Measurements from ENCODE around the gene WNT1. TPM values are rescaled to one million over a fixed set of nuclear protein-coding genes. Genes with fewer than 3 reads are reported as not detected.

WNT1 gene
- total RNA-seq, 1 donor: not detected

GRCh38 chr12:48979602-48980388, 1.7 kb downstream of the WNT1 start:
- no peak for DNase-seq (ENCODE audit: low read depth in 2 of 3, low spot score in 2 of 3)

DNA sequence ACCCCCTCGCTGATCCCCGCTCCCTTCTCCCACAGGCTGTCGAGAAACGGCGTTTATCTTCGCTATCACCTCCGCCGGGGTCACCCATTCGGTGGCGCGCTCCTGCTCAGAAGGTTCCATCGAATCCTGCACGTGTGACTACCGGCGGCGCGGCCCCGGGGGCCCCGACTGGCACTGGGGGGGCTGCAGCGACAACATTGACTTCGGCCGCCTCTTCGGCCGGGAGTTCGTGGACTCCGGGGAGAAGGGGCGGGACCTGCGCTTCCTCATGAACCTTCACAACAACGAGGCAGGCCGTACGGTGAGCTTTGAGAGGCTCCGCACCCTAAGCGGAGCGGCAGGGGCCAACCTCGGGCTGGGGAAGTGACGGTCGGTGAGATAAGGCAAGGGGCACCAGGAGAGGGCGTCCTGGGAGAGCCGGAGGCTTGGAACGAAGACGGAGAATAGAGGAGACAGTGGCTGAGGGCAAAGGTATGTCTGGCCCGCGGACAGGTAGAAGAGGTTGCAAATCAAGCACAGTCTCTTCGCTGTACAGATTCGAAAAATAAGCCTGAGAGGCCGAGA, 2.3 kb downstream of the WNT1 start:
- DNase-seq (ENCODE audit: low read depth in 2 of 3, low spot score in 2 of 3): no peak

- peak in 1 of 3 donors; percentile 53 for DNase-seq (ENCODE audit: low read depth in 2 of 3, low spot score in 2 of 3)
Measured at GRCh38 chr12:48980953-48981756, 3.0 kb downstream of the WNT1 start.

DNA sequence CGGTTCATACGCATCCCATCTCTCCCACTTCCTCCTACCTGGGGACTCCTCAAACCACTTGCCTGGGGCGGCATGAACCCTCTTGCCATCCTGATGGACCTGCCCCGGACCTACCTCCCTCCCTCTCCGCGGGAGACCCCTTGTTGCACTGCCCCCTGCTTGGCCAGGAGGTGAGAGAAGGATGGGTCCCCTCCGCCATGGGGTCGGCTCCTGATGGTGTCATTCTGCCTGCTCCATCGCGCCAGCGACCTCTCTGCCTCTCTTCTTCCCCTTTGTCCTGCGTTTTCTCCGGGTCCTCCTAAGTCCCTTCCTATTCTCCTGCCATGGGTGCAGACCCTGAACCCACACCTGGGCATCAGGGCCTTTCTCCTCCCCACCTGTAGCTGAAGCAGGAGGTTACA, 3.6 kb downstream of the WNT1 start:
- DNase-seq (ENCODE audit: low read depth in 2 of 3, low spot score in 2 of 3): no peak

DNA sequence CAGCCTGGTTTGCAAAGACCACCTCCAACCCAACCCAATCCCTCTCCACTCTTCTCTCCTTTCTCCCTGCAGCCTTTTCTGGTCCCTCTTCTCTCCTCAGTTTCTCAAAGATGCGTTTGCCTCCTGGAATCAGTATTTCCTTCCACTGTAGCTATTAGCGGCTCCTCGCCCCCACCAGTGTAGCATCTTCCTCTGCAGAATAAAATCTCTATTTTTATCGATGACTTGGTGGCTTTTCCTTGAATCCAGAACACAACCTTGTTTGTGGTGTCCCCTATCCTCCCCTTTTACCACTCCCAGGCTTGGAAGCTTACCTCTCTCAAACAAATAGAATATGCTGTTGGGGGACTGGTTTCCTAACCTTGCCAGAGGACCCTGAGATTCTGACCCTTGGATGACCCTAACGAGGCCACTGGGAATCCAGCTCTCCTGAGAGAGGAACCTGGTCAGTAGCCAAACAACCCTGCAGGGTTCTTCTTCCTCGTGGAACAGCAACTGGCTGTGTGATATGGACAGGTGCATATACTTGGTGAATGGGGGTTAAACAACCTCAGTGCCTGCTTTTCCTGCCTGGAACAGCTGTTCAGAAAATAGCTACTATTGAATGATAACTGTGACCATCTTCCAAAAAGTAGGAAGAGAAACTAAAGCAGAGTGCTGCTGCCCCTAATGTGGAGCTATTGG, 4.4 kb downstream of the WNT1 start:
- DNase-seq (ENCODE audit: low read depth in 2 of 3, low spot score in 2 of 3): no peak

GRCh38 chr12:48985475-48985897, 7.4 kb downstream of the WNT1 start:
- DNase-seq (ENCODE audit: low read depth in 2 of 3, low spot score in 2 of 3): no peak

DNA sequence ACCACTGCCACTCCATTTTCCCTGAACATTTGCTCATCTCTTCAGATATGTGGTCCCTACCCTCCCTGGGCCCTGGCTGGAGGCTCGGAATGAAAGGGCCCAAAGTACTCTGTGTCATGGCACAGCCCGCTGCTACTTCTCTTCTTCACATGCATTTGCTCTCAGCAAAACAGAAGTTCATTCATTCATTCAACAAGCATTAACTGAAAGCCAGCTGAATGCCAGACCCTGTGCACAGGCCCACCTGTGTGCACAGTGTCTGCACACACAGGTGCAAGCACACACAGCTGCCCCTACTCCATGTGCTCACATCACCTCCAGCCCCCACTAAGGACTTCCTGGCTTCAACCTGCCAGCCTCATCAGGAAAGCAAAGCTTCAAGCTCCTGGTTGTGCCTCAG, 7.8 kb downstream of the WNT1 start:
- DNase-seq (ENCODE audit: low read depth in 2 of 3, low spot score in 2 of 3): no peak

DNA sequence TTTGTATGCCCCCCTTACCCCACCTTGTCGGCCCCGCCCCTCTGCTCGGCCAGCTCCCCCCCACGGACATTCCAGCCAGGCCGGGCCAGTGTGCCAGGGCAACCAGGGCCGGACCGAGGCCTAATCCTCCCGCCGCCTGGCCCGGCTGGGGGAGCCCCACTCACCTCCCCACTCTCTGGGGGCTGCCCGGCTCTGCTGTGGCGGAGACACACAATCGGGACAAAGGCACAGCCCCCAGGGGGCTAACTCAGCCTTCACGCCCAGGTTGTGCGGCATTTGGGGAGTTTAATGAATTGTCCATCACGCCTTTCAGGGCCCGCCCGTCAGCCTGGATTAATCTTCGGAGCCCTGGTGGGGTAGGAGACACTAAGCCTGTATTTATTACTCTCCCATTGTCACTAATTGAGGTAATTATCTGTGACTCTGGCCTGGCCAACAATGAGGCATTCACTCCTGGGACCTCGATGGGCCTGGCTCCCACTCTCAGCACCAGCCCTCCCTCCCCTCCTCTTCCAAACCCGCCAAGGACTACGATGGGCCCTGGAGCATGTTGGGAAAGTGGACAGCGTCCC, 8.7 kb downstream of the WNT1 start:
- no peak for DNase-seq (ENCODE audit: low read depth in 2 of 3, low spot score in 2 of 3)

DNA sequence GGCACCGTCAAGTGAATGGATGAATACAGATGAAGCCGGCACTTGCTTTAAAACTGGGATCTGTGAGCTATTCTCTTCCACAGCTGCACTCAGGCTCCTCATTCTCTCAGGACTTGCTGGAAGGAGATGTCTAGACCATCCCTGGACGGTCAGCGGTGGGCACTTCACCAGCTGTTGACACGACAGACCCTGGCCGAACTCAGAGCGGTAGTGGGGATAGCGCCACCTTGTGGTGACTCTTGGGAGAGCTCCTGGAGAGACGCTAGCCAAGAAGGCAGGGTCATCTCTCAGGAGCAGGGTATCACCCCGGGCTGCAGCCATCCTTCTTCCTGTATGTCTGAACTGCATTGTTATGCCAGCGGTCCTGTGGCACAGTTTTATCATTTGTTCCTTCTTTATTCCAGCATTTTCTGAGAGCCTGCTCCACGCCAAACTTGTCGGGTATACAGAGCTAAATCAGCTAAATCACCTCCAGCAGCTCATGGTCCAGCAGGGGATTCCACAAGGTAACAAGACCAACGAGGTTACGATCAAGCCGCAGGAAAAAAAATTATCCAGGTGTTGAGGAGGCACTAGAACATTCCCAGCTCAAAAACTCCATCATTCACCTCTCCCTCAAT, 10.0 kb downstream of the WNT1 start:
- peak in 2 of 3 donors; percentile 53 to 68 for DNase-seq (ENCODE audit: low read depth in 2 of 3, low spot score in 2 of 3)

- no peak for DNase-seq (ENCODE audit: low read depth in 2 of 3, low spot score in 2 of 3)
Measured at GRCh38 chr12:48990552-48990951, 12.4 kb downstream of the WNT1 start.

GRCh38 chr12:48991247-48992050, 13.3 kb downstream of the WNT1 start:
- DNase-seq (ENCODE audit: low read depth in 2 of 3, low spot score in 2 of 3): no peak

DNA sequence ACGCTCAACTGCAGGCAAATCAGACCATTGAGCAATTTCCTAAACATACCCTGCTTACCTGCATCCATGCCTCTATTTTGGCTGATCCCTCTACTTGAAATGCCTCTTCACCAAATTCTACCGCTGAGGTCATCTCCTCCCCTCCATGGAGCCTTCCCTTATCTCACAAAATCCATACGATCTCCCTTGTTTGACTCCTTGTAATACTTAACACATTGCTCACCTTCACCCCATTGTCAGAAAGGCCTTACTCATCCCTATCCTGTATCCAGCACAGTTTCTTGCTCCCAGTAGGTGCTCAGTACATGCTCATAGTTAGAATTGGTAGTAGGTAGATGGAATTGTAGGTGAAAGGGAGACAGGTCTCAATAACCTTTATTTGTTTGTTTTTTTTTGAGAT, 15.7 kb downstream of the WNT1 start:
- DNase-seq (ENCODE audit: low read depth in 2 of 3, low spot score in 2 of 3): no peak

GRCh38 chr12:48994224-48995085, 16.3 kb downstream of the WNT1 start:
- no peak for DNase-seq (ENCODE audit: low read depth in 2 of 3, low spot score in 2 of 3)

DNA sequence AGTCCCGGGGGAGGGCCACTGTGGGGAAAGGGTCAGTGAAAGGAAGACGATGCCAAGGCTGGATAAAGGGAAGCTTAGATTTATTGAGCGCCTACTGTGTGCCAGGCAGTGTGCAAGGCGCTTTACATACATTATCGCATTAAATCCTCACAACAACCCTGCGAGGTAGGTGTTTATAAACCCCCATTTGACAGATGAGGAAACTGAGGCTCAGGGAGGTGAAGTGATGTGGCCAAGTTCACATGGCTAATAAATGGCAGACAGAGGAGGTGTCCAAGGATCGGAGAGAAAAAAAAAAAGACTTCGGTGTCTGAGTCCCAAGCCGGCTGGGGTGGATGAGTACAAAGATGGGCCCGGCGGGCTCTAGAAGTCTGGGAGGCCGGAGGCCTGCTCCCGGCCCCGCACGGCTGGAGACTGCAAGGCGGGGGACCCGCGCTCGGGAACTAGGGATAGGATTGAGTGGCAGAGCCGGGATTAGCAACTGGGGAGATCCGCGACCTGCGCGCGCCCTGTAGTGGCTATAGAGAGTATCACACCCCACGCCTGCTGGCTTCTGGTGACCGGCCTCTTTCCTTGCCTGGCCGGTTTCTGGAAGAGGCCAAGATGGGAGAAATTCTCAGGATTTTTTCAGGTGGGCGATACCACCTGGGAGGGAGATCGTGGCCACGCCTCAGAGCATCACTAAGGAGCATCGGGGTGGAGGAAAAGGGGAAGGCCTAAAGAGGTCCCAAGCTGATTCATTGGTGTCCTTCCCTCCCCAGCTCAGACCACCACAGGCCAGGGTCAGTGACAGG, 17.2 kb downstream of the WNT1 start:
- no peak for DNase-seq (ENCODE audit: low read depth in 2 of 3, low spot score in 2 of 3)

- DNase-seq (ENCODE audit: low read depth in 2 of 3, low spot score in 2 of 3): peak in 2 of 3 donors; percentile 74 to 81
Measured at GRCh38 chr12:48996794-48997718, 18.9 kb downstream of the WNT1 start.

GRCh38 chr12:48997719-48998496, 19.8 kb downstream of the WNT1 start:
- no peak for DNase-seq (ENCODE audit: low read depth in 2 of 3, low spot score in 2 of 3)
